WERI-Rb-1 (cell line): ENCODE measurements around the gene IMMP2L.

Experiments used
- DNase-seq: peaks from one replicate; pipeline ENCODE4 v3.0.0-alpha.2; 2020
- H3K27ac ChIP-seq: fragments of 250-450 bp; sonication (Bioruptor Pico); 2 replicates; pipeline ENCODE4 v1.5.1; 2020; ENCODE audit warnings: mild to moderate bottlenecking, moderate library complexity
- H3K27me3 ChIP-seq: fragments of 250-450 bp; sonication (Bioruptor Pico); 2 replicates; pipeline ENCODE4 v1.5.1; 2021; ENCODE audit warnings: mild to moderate bottlenecking, low read depth, moderate library complexity; ENCODE audit not compliant: insufficient read depth, severe bottlenecking
- H3K36me3 ChIP-seq: fragments of 250-450 bp; sonication (Bioruptor Pico); 2 replicates; pipeline ENCODE4 v1.5.1; 2020; ENCODE audit warnings: mild to moderate bottlenecking, moderate library complexity
- H3K4me3 ChIP-seq: 2 replicates; pipeline ENCODE4 v1.5.1; 2011; ENCODE audit warnings: low read depth, mild to moderate bottlenecking, control low read depth, low read length
- H3K9me3 ChIP-seq: fragments of 250-450 bp; sonication (Bioruptor Pico); 2 replicates; pipeline ENCODE4 v1.5.1; 2021; ENCODE audit warnings: mild to moderate bottlenecking, moderate library complexity; ENCODE audit not compliant: severe bottlenecking
- TF ChIP-seq, protein P1 (sequence below): IDR thresholded peaks from 2 replicates; pipeline ENCODE4 v1.5.1; 2011; ENCODE audit warnings: low read depth, mild to moderate bottlenecking, control low read depth, inconsistent platforms, low read length

Gene IMMP2L

DNA sequence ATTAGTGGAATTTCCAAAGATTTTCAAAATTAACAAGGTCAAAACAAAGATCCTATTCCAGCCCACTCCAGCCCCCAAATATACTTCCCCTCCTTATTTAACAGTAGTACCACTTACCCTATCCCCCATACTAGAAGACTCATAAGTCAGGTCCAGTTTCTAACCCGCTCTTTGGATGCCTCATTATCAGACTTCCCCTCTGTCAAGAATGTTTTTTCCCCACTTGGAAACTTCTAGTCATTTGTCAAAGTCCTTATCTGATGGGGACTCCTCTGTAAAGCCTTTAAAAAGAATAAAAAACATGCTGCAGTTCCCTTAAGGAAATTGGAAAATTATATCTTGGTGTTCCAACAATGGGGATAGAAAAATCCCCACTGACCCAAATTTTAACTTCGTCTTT lies 70.1 kb downstream of the IMMP2L start:
- no peaks in the 10 kb centered on the region for H3K27me3 ChIP-seq
- H3K36me3 ChIP-seq = no peaks in the 10 kb centered on the region
- H3K9me3 ChIP-seq = no peaks in the 10 kb centered on the region
- TF ChIP-seq, protein P1, sequence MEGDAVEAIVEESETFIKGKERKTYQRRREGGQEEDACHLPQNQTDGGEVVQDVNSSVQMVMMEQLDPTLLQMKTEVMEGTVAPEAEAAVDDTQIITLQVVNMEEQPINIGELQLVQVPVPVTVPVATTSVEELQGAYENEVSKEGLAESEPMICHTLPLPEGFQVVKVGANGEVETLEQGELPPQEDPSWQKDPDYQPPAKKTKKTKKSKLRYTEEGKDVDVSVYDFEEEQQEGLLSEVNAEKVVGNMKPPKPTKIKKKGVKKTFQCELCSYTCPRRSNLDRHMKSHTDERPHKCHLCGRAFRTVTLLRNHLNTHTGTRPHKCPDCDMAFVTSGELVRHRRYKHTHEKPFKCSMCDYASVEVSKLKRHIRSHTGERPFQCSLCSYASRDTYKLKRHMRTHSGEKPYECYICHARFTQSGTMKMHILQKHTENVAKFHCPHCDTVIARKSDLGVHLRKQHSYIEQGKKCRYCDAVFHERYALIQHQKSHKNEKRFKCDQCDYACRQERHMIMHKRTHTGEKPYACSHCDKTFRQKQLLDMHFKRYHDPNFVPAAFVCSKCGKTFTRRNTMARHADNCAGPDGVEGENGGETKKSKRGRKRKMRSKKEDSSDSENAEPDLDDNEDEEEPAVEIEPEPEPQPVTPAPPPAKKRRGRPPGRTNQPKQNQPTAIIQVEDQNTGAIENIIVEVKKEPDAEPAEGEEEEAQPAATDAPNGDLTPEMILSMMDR = no peak
- H3K27ac ChIP-seq = no peak overlapping the region
- H3K4me3 ChIP-seq = no peak overlapping the region
- no peak for DNase-seq

DNA sequence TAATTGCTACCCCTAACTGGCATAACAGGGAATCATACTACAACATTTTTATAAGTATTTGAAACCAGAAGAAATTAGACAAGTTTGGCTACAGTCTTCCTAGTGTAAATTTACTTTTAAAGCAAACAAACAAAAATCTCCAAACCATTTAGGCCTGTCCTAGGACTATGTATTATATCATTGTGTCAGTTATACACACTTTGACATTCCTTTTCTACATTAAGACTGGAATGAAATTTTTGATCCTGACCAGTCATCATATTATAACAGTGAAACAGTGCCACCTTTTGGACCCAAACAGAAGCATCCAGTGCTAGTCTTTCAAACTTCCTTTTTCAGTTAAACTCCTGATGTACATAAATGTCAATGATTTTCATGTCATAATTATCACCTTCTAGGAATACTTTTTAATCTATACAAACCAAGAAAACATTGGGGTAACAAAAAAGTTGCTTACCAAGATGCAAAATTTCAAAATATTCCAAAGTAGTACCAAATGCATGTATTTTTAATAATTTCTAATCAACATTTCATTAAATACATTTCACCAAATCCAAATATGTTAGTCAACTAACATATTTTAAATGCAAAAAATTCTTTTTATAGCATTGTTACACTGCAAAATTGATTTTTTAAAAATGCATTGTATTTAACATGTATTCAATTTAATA lies 75.7 kb downstream of the IMMP2L start:
- H3K27me3 ChIP-seq = no peaks in the 10 kb centered on the region
- DNase-seq = no peak
- H3K36me3 ChIP-seq = no peaks in the 10 kb centered on the region
- no peak overlapping the region for H3K27ac ChIP-seq
- no peaks in the 10 kb centered on the region for H3K9me3 ChIP-seq
- TF ChIP-seq, protein P1 = peak; percentile 51
- H3K4me3 ChIP-seq = no peak overlapping the region

DNA sequence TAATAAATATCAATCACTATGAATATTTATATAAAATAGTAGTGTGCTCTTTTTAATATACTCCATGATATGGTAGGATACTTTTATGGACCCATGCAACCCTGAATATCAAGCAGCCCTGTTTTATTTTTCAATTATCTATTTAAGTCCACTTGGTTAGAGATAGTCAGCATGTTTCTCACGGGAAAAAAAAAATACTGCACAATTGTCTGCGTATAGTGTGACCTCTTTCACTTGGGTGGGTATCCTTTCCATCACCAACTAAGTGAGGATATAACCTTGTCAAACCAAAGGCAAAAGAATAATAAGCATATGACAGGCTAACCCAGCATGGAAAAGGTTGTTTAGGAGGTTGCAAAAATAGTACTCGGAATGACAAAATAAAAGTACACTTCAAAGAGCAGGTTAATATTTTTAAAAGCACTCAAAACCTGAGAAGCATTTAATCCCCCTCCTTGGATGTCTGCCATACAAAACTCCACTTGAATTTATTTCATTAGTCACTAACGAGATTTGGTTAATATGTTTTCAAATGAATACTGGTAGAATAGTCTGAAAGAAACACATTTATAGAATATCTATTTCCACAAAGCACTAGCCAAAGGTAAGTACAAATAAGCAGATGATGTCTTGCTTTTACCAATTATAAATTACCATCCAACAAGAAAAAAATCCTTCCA lies 76.5 kb downstream of the IMMP2L start:
- H3K27me3 ChIP-seq = no peaks in the 10 kb centered on the region
- H3K27ac ChIP-seq = no peak overlapping the region
- H3K4me3 ChIP-seq = no peak overlapping the region
- H3K9me3 ChIP-seq = no peaks in the 10 kb centered on the region
- no peaks in the 10 kb centered on the region for H3K36me3 ChIP-seq
- TF ChIP-seq, protein P1 = no peak
- DNase-seq = no peak

DNA sequence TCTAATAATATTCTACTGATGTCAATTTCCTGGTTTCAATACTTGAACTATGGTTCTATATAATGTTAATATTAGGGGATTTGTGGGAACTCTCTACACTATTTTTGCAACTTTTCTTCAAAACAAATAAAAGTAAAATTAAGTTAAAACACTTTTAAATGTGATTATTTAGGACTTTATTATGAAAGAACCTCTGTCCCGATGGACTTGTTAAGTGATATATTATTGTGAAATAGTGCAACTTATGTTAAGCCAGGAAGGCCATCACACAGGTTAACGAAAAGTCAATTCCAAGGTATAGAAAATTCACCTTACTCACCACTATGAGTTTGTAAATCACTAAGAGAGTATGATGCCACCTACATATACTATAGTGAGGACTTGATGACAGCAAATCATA lies 79.2 kb downstream of the IMMP2L start:
- H3K27me3 ChIP-seq = no peaks in the 10 kb centered on the region
- H3K4me3 ChIP-seq = no peak overlapping the region
- TF ChIP-seq, protein P1 = no peak
- H3K27ac ChIP-seq = no peak overlapping the region
- H3K36me3 ChIP-seq = no peaks in the 10 kb centered on the region
- no peak for DNase-seq
- H3K9me3 ChIP-seq = peaks cover 2% of the 10 kb centered on the region

DNA sequence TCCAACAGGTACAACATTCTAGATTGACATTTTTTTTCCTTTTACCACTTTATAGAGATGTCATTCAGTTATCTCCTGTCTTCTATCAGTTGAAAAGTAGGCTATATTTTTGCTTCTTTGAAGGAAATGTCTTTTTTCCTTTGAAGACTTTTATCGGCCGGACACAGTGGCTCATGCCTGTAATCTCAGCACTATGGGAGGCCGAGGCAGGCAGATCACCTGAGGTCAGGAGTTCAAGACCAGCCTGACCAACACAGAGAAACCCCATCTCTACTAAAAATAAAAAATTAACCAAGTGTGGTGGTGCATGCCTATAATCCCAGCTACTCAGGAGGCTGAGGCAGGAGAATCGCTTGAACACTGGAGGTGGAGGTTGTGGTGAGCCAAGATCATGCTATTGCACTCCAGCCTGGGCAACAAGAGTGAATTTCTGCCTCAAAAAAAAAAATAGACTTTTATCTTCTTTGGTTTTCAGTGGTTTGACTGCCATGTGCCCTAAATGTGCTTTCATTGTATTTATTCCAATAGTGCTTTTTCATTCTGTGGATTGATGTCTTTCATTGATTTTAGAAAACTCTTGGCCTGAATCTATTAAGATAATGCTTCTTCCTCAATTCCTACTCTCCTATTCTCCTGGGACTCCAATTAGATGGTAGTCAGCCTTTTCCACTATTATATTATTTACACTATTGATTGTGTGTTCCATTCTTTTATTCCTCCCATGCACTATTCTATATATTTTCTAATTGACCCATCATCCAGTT lies 84.6 kb downstream of the IMMP2L start:
- H3K27ac ChIP-seq = no peak overlapping the region
- TF ChIP-seq, protein P1 = no peak
- no peak for DNase-seq

More for the DNA sequence above, 84.6 kb downstream of the IMMP2L start:
- Histone ChIP-seq H3K4me3 (no peak overlapping the region), H3K27me3 (no peaks in the 10 kb centered on the region), H3K9me3 (peaks cover 2% of the 10 kb centered on the region), H3K36me3 (no peaks in the 10 kb centered on the region)
